GM23338 (cell line): ENCODE data around the gene UGT1A4. TPM values are rescaled to one million over a fixed set of nuclear protein-coding genes. Genes with fewer than 3 reads are reported as not detected.

Source experiments
- ATAC-seq: fragments of 200-7000 bp; cut with Tn5 transposase; 3 replicates; pipeline ENCODE4 v1.9.1; 2020
- DNase-seq: peaks from one replicate; pipeline ENCODE4 v3.0.0-alpha.2; 2015; ENCODE audit warnings: low spot score
- H2AFZ ChIP-seq: fragments of 200-600 bp; sonication (generic); 2 replicates; pipeline ENCODE4 v1.8.0; 2016; ENCODE audit warnings: antibody characterized with exemption, mild to moderate bottlenecking, moderate library complexity
- H3F3A ChIP-seq: fragments of 200-600 bp; sonication (generic); replicated peaks from 2 replicates; pipeline ENCODE4 v1.8.0; 2017; ENCODE audit warnings: antibody characterized with exemption, mixed run types, low read depth
- H3K27ac ChIP-seq: fragments of 200-600 bp; sonication (generic); 2 replicates; pipeline ENCODE4 v1.6.1; 2016; ENCODE audit warnings: low read depth
- H3K27me3 ChIP-seq: fragments of 200-600 bp; sonication (generic); 2 replicates; pipeline ENCODE4 v1.8.0; 2016; ENCODE audit warnings: mild to moderate bottlenecking, mixed run types, moderate library complexity; ENCODE audit not compliant: insufficient read depth
- H3K36me3 ChIP-seq: fragments of 200-600 bp; sonication (generic); 2 replicates; pipeline ENCODE4 v1.8.0; 2016; ENCODE audit warnings: mild to moderate bottlenecking; ENCODE audit not compliant: insufficient read depth
- H3K4me1 ChIP-seq: fragments of 200-600 bp; sonication (generic); 2 replicates; pipeline ENCODE4 v1.8.0; 2016; ENCODE audit warnings: mild to moderate bottlenecking, moderate library complexity; ENCODE audit not compliant: insufficient read depth
- H3K4me2 ChIP-seq: fragments of 200-600 bp; sonication (generic); 2 replicates; pipeline ENCODE4 v1.7.1; 2017; ENCODE audit warnings: mixed run types
- H3K4me3 ChIP-seq: fragments of 200-600 bp; sonication (generic); 2 replicates; pipeline ENCODE4 v1.6.1; 2016; ENCODE audit warnings: mixed run types
- H3K79me2 ChIP-seq: fragments of 200-600 bp; sonication (generic); replicated peaks from 2 replicates; pipeline ENCODE4 v1.8.0; 2017; ENCODE audit warnings: mild to moderate bottlenecking; ENCODE audit not compliant: insufficient read depth
- H3K9me2 ChIP-seq: fragments of 200-600 bp; sonication (generic); 2 replicates; pipeline ENCODE4 v1.8.0; 2017; ENCODE audit not compliant: insufficient read depth
- H4K20me1 ChIP-seq: fragments of 200-600 bp; sonication (generic); replicated peaks from 2 replicates; pipeline ENCODE4 v1.8.0; 2017; ENCODE audit warnings: mild to moderate bottlenecking; ENCODE audit not compliant: insufficient read depth
- H3K27ac Mint-ChIP-seq: 2 replicates; pipeline ENCODE4 v1.8.0; 2020; ENCODE audit warnings: inconsistent platforms, mild to moderate bottlenecking, moderate library complexity, mixed read lengths
- H3K27me3 Mint-ChIP-seq: 3 replicates; pipeline ENCODE4 v1.8.0; 2022; ENCODE audit warnings: low read depth, mild to moderate bottlenecking, moderate library complexity, mixed read lengths, inconsistent platforms; ENCODE audit not compliant: insufficient read depth, poor library complexity
- H3K36me3 Mint-ChIP-seq: 3 replicates; pipeline ENCODE4 v1.8.0; 2021; ENCODE audit warnings: low read depth, mild to moderate bottlenecking, inconsistent platforms, moderate library complexity, mixed read lengths
- H3K4me1 Mint-ChIP-seq: 3 replicates; pipeline ENCODE4 v1.8.0; 2020; ENCODE audit warnings: mild to moderate bottlenecking, inconsistent platforms, mixed read lengths
- H3K4me3 Mint-ChIP-seq: 3 replicates; pipeline ENCODE4 v1.8.0; 2021; ENCODE audit warnings: moderate library complexity, mild to moderate bottlenecking, inconsistent platforms, mixed read lengths
- H3K9me3 Mint-ChIP-seq: 3 replicates; pipeline ENCODE4 v1.8.0; 2020; ENCODE audit warnings: moderate library complexity, mild to moderate bottlenecking, inconsistent platforms, mixed read lengths
- CREB1 ChIP-seq: fragments of 250-450 bp; sonication (Bioruptor Pico); IDR thresholded peaks from 2 replicates; pipeline ENCODE4 v1.5.0; 2020; ENCODE audit warnings: low read depth, mild to moderate bottlenecking, moderate library complexity
- CTCF ChIP-seq, 2 experiments: fragments of 200-600 bp in 1 of 2; sonication (generic) in 1 of 2; conservative IDR thresholded peaks; 2 replicates each; pipeline versions ENCODE4 v1.5.1 to v1.6.1; 2016 to 2017; ENCODE audit warnings: antibody characterized with exemption in 2 of 2, low read depth in 2 of 2, mild to moderate bottlenecking in 2 of 2, moderate library complexity in 1 of 2
- ETS1 ChIP-seq: IDR thresholded peaks from 2 replicates; pipeline ENCODE4 v1.6.1; 2016; ENCODE audit warnings: antibody characterized with exemption
- EZH2 ChIP-seq: fragments of 200-600 bp; sonication (generic); IDR thresholded peaks from one replicate; pipeline ENCODE4 v1.8.0; 2017; ENCODE audit warnings: antibody characterized with exemption, mild to moderate bottlenecking, low read depth; ENCODE audit not compliant: unreplicated experiment
- EZH2phosphoT487 ChIP-seq: fragments of 200-600 bp; sonication (generic); IDR thresholded peaks from one replicate; pipeline ENCODE4 v1.8.1; 2018; ENCODE audit warnings: antibody characterized with exemption; ENCODE audit not compliant: unreplicated experiment
- JUNB ChIP-seq: IDR thresholded peaks from one replicate; pipeline ENCODE4 v1.6.1; 2016; ENCODE audit warnings: antibody characterized with exemption; ENCODE audit not compliant: unreplicated experiment
- NANOG ChIP-seq: IDR thresholded peaks from 2 replicates; pipeline ENCODE4 v1.6.1; 2016; ENCODE audit warnings: antibody characterized with exemption, borderline replicate concordance
- POLR2AphosphoS5 ChIP-seq: IDR thresholded peaks from 2 replicates; pipeline ENCODE4 v1.6.1; 2016; ENCODE audit warnings: antibody characterized with exemption, low read depth
- REST ChIP-seq: IDR thresholded peaks from one replicate; pipeline ENCODE4 v1.6.1; 2018; ENCODE audit warnings: antibody characterized with exemption; ENCODE audit not compliant: unreplicated experiment
- STAT1 ChIP-seq: IDR thresholded peaks from one replicate; pipeline ENCODE4 v1.6.1; 2016; ENCODE audit warnings: antibody characterized with exemption; ENCODE audit not compliant: unreplicated experiment
- ZNF114 ChIP-seq: fragments of 250-450 bp; sonication (Bioruptor Pico); IDR thresholded peaks from 2 replicates; pipeline ENCODE4 v1.5.0; 2020; ENCODE audit warnings: mild to moderate bottlenecking, moderate library complexity
- ZNF331 ChIP-seq: fragments of 250-450 bp; sonication (Bioruptor Pico); IDR thresholded peaks from 2 replicates; pipeline ENCODE4 v1.5.0; 2020; ENCODE audit warnings: low read depth, mild to moderate bottlenecking, moderate library complexity
- ZNF462 ChIP-seq: fragments of 250-450 bp; sonication (Bioruptor Pico); IDR thresholded peaks from 2 replicates; pipeline ENCODE4 v1.5.0; 2020; ENCODE audit warnings: mild to moderate bottlenecking, moderate library complexity
- polyA plus RNA-seq: library from polyadenylated mRNA; unstranded; fragments of >200 nt; fragmentation: Nextera tagmentation; extraction: Ambion mirVana; gene quantifications from 2 replicates; pipeline ENCODE4 v1.2.1, GENCODE V29; 2016
- total RNA-seq: library from RNA; depleted of rRNA; stranded (reverse); fragments of >200 nt; shearing (Covaris generic); gene quantifications from 2 replicates; pipeline ENCODE4 v1.2.3, GENCODE V29; 2014

UGT1A4 gene
- total and polyA plus RNA-seq, 2 experiments from 2014 or later = not detected

GRCh38 chr2:233821196-233821595 is 102.7 kb downstream of the UGT1A4 start:
- Histone ChIP-seq H3K4me3 (no peak overlapping the region), H2AFZ (no peak overlapping the region), H4K20me1 (no peaks in the 10 kb centered on the region), H3K79me2 (no peaks in the 10 kb centered on the region), H3F3A (no peaks in the 10 kb centered on the region), H3K4me2 (no peak overlapping the region), H3K9me2 (no peaks in the 10 kb centered on the region), H3K27ac (no peak overlapping the region), H3K36me3 (no peaks in the 10 kb centered on the region), H3K27me3 (no peaks in the 10 kb centered on the region), H3K4me1 (no peaks in the 10 kb centered on the region)
- no peak overlapping the region for H3K27ac Mint-ChIP-seq
- peaks cover 3% of the 10 kb centered on the region; the same call in 2 of the 3 replicates for H3K4me1 Mint-ChIP-seq
- H3K9me3 Mint-ChIP-seq = peaks cover 2% of the 10 kb centered on the region; the same call in 1 of the 3 replicates
- ATAC-seq (no peak), DNase-seq (no peak)
- H3K27me3 Mint-ChIP-seq = peaks cover 15% of the 10 kb centered on the region
- no peak overlapping the region for H3K4me3 Mint-ChIP-seq
- no peaks in the 10 kb centered on the region for H3K36me3 Mint-ChIP-seq
- TF ChIP-seq CREB1 (CRISPR knock-in tag) (no peak), STAT1 (no peak), CTCF (conservative IDR thresholded peaks at IDR 0.05; ENCODE audit: low read depth in 2 of 2) (no peak), ZNF114 (CRISPR knock-in tag) (no peak), JUNB (no peak), REST (no peak), EZH2phosphoT487 (no peak), EZH2 (no peak), POLR2AphosphoS5 (no peak), ZNF462 (CRISPR knock-in tag) (no peak), ZNF331 (CRISPR knock-in tag) (no peak), NANOG (no peak), ETS1 (no peak)
